Neuronal stem cell (in vitro differentiated cells): ENCODE measurements around the gene ATG4A.

ENCODE experiments used
- DNase-seq: peaks from one replicate; pipeline ENCODE4 v3.0.0-alpha.2; 2013; ENCODE audit warnings: low spot score
- H2AFZ ChIP-seq: one replicate; pipeline ENCODE4 v1.6.1; 2013; ENCODE audit warnings: mild to moderate bottlenecking, low read length, inconsistent platforms
- H2AK5ac ChIP-seq: 2 replicates; pipeline ENCODE4 v1.6.1; 2013; ENCODE audit warnings: low read depth, mild to moderate bottlenecking, inconsistent platforms, low read length, moderate library complexity, mixed read lengths
- H2BK120ac ChIP-seq: 2 replicates; pipeline ENCODE4 v1.6.1; 2013; ENCODE audit warnings: low read depth, mild to moderate bottlenecking, inconsistent platforms, low read length, moderate library complexity, mixed read lengths
- H2BK12ac ChIP-seq: one replicate; pipeline ENCODE4 v1.6.1; 2013; ENCODE audit warnings: low read length, inconsistent platforms
- H2BK15ac ChIP-seq: 2 replicates; pipeline ENCODE4 v1.6.1; 2013; ENCODE audit warnings: mild to moderate bottlenecking, low read length, inconsistent platforms, mixed read lengths
- H2BK5ac ChIP-seq: one replicate; pipeline ENCODE4 v1.6.1; 2013; ENCODE audit warnings: inconsistent platforms, mild to moderate bottlenecking, low read length, moderate library complexity
- H3K14ac ChIP-seq: one replicate; pipeline ENCODE4 v1.6.1; 2013; ENCODE audit warnings: low read length, inconsistent platforms
- H3K18ac ChIP-seq: 2 replicates; pipeline ENCODE4 v1.6.1; 2013; ENCODE audit warnings: low read length, inconsistent platforms
- H3K23ac ChIP-seq: 2 replicates; pipeline ENCODE4 v1.6.1; 2013; ENCODE audit warnings: low read depth, mild to moderate bottlenecking, mixed read lengths, low read length, inconsistent platforms; ENCODE audit not compliant: poor library complexity
- H3K27ac ChIP-seq: replicated peaks from 3 replicates; pipeline ENCODE4 v1.5.1; 2013; ENCODE audit warnings: low read length, inconsistent platforms
- H3K27me3 ChIP-seq, 3 experiments: 2 replicates each; pipeline ENCODE4 v1.6.1; 2013; ENCODE audit warnings: low read length in 3 of 3, mild to moderate bottlenecking in 2 of 3, inconsistent platforms in 1 of 3, low read depth in 1 of 3, mixed read lengths in 1 of 3, moderate library complexity in 1 of 3; ENCODE audit not compliant: control insufficient read depth in 3 of 3, insufficient read depth in 3 of 3
- H3K36me3 ChIP-seq, 2 donors: replicated peaks in 1 of 2; 2 replicates each; pipeline ENCODE4 v1.6.1; 2013; ENCODE audit warnings: low read length in 2 of 2; ENCODE audit not compliant: control insufficient read depth in 2 of 2, insufficient read depth in 2 of 2
- H3K4ac ChIP-seq: 2 replicates; pipeline ENCODE4 v1.6.1; 2013; ENCODE audit warnings: inconsistent platforms, mild to moderate bottlenecking, low read length, moderate library complexity
- H3K4me1 ChIP-seq, 2 donors: 1 replicate in 1 of 2; 2 replicates in 1 of 2; pipeline ENCODE4 v1.6.1; 2013; ENCODE audit warnings: low read length in 2 of 2, low read depth in 1 of 2; ENCODE audit not compliant: control insufficient read depth in 2 of 2, insufficient read depth in 1 of 2
- H3K4me2 ChIP-seq: one replicate; pipeline ENCODE4 v1.6.1; 2013; ENCODE audit warnings: mild to moderate bottlenecking, low read length, inconsistent platforms; ENCODE audit not compliant: insufficient read depth, poor library complexity, severe bottlenecking
- H3K4me3 ChIP-seq, 2 donors: 2 replicates each; pipeline ENCODE4 v1.5.1; 2013; ENCODE audit warnings: low read length in 2 of 2, mild to moderate bottlenecking in 2 of 2, inconsistent platforms in 1 of 2, moderate library complexity in 1 of 2
- H3K79me1 ChIP-seq: one replicate; pipeline ENCODE4 v1.6.1; 2013; ENCODE audit warnings: low read depth, mild to moderate bottlenecking, inconsistent platforms, low read length, moderate library complexity
- H3K9ac ChIP-seq: one replicate; pipeline ENCODE4 v1.6.1; 2013; ENCODE audit warnings: mild to moderate bottlenecking, low read depth, low read length, inconsistent platforms; ENCODE audit not compliant: poor library complexity
- H3K9me3 ChIP-seq, 2 donors: replicated peaks in 1 of 2; 2 replicates each; pipeline versions ENCODE3 to v1.6.1; 2013; ENCODE audit warnings: low read length in 2 of 2, mild to moderate bottlenecking in 2 of 2, inconsistent platforms in 1 of 2, low read depth in 1 of 2, mixed read lengths in 1 of 2, moderate library complexity in 1 of 2; ENCODE audit not compliant: control insufficient read depth in 2 of 2, insufficient read depth in 1 of 2
- H4K8ac ChIP-seq: one replicate; pipeline ENCODE4 v1.6.1; 2013; ENCODE audit warnings: low read depth, mild to moderate bottlenecking, inconsistent platforms, low read length, moderate library complexity
- H4K91ac ChIP-seq: one replicate; pipeline ENCODE4 v1.6.1; 2013; ENCODE audit warnings: low read length, low read depth, mild to moderate bottlenecking, inconsistent platforms; ENCODE audit not compliant: poor library complexity
- WGBS, 2 donors: extraction: QIAGEN DNeasy Blood & Tissue Kit; methylation state at CpG; one replicate each; pipeline ENCODE4 v1.1.7; 2013; ENCODE audit warnings: missing lambda C conversion rate in 2 of 2, mixed read lengths in 1 of 2; ENCODE audit not compliant: insufficient read length in 2 of 2, insufficient replicate concordance in 1 of 2; ENCODE audit errors: extremely low coverage in 2 of 2; 5-methylcytosine and 5-hydroxymethylcytosine counted together

Gene ATG4A

DNA sequence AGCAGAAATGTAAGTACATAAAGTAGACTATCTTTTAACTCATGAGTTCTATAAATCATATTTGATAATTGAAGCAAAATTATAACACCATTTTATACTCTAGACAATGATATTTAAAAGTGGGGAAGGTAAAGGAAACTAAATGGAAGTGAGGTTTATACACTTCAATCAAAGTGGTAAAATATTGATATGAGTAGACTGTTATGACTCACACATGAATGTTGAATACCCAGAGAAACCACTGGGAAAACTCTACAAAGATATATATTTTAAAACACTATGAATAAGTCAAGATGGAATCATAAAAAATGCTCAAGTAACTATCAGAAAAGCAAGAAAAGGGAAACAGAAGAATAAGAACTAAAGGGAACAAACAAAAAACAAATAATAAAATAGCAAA lies 38.4 kb upstream of the ATG4A start:
- no peak overlapping the region for H3K9ac ChIP-seq
- no peak overlapping the region for H4K8ac ChIP-seq
- no peak overlapping the region for H2BK15ac ChIP-seq
- H2BK12ac ChIP-seq: no peak overlapping the region
- H3K23ac ChIP-seq: no peak overlapping the region
- H3K18ac ChIP-seq: no peak overlapping the region
- H3K27ac ChIP-seq: no peak overlapping the region
- no peaks in the 10 kb centered on the region for H3K4me1 ChIP-seq
- H3K9me3 ChIP-seq: no peaks in the 10 kb centered on the region
- no peak overlapping the region for H3K4me3 ChIP-seq
- H2BK5ac ChIP-seq: no peak overlapping the region
- no peak overlapping the region for H3K4ac ChIP-seq
- H3K4me2 ChIP-seq: no peak overlapping the region
- H3K36me3 ChIP-seq: no peaks in the 10 kb centered on the region
- H2AK5ac ChIP-seq: no peak overlapping the region
- H3K14ac ChIP-seq: no peak overlapping the region
- no peaks in the 10 kb centered on the region for H3K79me1 ChIP-seq
- H3K27me3 ChIP-seq: peaks cover 0 to 4% (median 0%) of the 10 kb centered on the region in 3 experiments
- H4K91ac ChIP-seq: no peak overlapping the region
- no peak for DNase-seq
- H2BK120ac ChIP-seq: no peak overlapping the region
- H2AFZ ChIP-seq: no peak overlapping the region

DNA sequence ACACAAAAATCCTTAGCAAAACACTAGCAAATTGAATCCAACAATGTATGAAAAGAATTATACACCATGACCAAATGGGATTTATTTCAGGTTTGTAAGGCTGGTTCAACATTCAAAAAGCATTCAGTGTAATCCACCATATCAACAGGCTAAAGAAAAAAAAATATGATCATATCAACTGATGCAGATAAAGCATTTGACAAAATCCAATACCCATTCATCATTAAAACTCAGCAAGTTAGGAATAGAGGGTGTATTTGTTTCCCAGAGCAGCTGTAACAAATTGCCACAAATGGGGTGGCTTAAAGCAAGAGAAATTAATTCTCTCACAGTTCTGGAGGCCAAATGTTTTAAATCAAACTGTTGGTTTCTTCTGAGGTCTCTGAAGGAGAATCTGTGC lies 36.0 kb upstream of the ATG4A start:
- no peak overlapping the region for H2AK5ac ChIP-seq
- no peak overlapping the region for H2BK5ac ChIP-seq
- H3K79me1 ChIP-seq: no peaks in the 10 kb centered on the region
- H3K4me1 ChIP-seq: no peaks in the 10 kb centered on the region
- no peak overlapping the region for H3K18ac ChIP-seq
- no peak overlapping the region for H3K27ac ChIP-seq
- no peak overlapping the region for H3K4ac ChIP-seq
- no peak overlapping the region for H3K4me2 ChIP-seq
- H3K36me3 ChIP-seq: no peaks in the 10 kb centered on the region
- no peak overlapping the region for H2AFZ ChIP-seq
- H3K4me3 ChIP-seq: no peak overlapping the region
- no peak overlapping the region for H3K23ac ChIP-seq
- H3K9me3 ChIP-seq: no peaks in the 10 kb centered on the region
- H2BK15ac ChIP-seq: no peak overlapping the region
- no peak overlapping the region for H2BK120ac ChIP-seq
- no peak overlapping the region for H4K91ac ChIP-seq
- peaks cover 0 to 11% (median 0%) of the 10 kb centered on the region in 3 experiments for H3K27me3 ChIP-seq
- no peak for DNase-seq
- no peak overlapping the region for H4K8ac ChIP-seq
- H3K14ac ChIP-seq: no peak overlapping the region
- H3K9ac ChIP-seq: no peak overlapping the region
- H2BK12ac ChIP-seq: no peak overlapping the region

DNA sequence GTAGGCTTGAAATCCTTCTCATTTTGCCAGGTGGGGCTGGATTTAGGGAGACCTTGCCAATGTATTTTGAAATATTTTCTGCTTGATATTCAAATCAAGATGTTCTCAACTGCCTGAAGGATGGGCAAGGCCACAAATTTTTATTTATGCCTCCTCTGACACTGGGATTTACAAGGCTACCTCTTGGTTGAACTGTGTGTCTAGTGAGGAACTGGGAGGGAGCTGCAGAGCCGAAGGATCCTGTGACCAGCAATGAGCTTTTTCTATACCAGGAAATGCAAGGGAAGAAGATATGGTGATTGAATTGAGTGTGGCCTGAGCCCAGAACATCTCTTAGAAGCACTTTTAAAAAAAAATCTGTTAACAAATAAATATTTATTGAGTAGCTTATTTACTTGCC lies 31.8 kb upstream of the ATG4A start:
- no peak overlapping the region for H4K8ac ChIP-seq
- H2BK120ac ChIP-seq: no peak overlapping the region
- H3K4ac ChIP-seq: no peak overlapping the region
- H3K4me1 ChIP-seq: no peaks in the 10 kb centered on the region
- no peak overlapping the region for H3K9ac ChIP-seq
- no peaks in the 10 kb centered on the region for H3K79me1 ChIP-seq
- H2AFZ ChIP-seq: no peak overlapping the region
- H2BK15ac ChIP-seq: no peak overlapping the region
- H3K9me3 ChIP-seq: no peaks in the 10 kb centered on the region
- H3K27ac ChIP-seq: no peak overlapping the region
- H3K4me3 ChIP-seq: no peak overlapping the region
- peaks cover 0 to 31% (median 0%) of the 10 kb centered on the region in 3 experiments for H3K27me3 ChIP-seq
- WGBS, 2 donors: no CpG with 5 or more reads among the region's 1 CpG
- H3K14ac ChIP-seq: no peak overlapping the region
- H3K36me3 ChIP-seq: no peaks in the 10 kb centered on the region
- no peak for DNase-seq
- no peak overlapping the region for H2BK5ac ChIP-seq
- no peak overlapping the region for H3K18ac ChIP-seq
- H3K4me2 ChIP-seq: no peak overlapping the region
- no peak overlapping the region for H4K91ac ChIP-seq
- no peak overlapping the region for H2BK12ac ChIP-seq
- H2AK5ac ChIP-seq: no peak overlapping the region
- H3K23ac ChIP-seq: no peak overlapping the region

DNA sequence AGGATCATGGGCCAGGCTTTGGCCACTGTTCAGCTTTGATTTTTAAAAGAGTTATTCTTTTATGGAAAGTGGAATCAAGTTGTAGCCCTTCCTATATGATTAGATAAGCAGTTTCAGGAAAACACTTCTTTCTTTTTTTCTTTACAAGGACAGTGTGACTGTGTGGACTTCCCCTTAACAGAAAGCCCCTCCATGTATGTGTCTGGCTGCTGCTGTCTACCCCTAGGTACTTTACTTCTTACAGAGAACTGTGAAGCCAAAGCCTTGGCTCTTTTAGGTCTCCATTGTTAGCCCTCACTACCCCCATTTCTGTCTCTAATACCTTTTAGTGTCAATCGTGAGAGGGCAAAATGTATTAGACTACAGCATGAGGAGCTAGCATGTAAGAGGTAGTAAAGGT lies 27.6 kb upstream of the ATG4A start:
- no peak overlapping the region for H2BK120ac ChIP-seq
- no peak overlapping the region for H3K4me2 ChIP-seq
- peaks cover 0 to 34% (median 0%) of the 10 kb centered on the region in 3 experiments for H3K27me3 ChIP-seq
- no peaks in the 10 kb centered on the region for H3K4me1 ChIP-seq
- H3K79me1 ChIP-seq: no peaks in the 10 kb centered on the region
- H2BK15ac ChIP-seq: no peak overlapping the region
- no peak overlapping the region for H3K18ac ChIP-seq
- no peak overlapping the region for H3K14ac ChIP-seq
- WGBS, 2 donors: no CpG with 5 or more reads among the region's 1 CpG
- no peak overlapping the region for H3K4me3 ChIP-seq
- no peak overlapping the region for H4K91ac ChIP-seq
- H2BK5ac ChIP-seq: no peak overlapping the region
- no peak overlapping the region for H2BK12ac ChIP-seq
- no peak overlapping the region for H2AK5ac ChIP-seq
- no peak overlapping the region for H2AFZ ChIP-seq
- no peaks in the 10 kb centered on the region for H3K9me3 ChIP-seq
- no peak for DNase-seq
- H3K23ac ChIP-seq: no peak overlapping the region
- H3K4ac ChIP-seq: no peak overlapping the region
- no peak overlapping the region for H4K8ac ChIP-seq
- no peaks in the 10 kb centered on the region for H3K36me3 ChIP-seq
- no peak overlapping the region for H3K9ac ChIP-seq
- no peak overlapping the region for H3K27ac ChIP-seq
